ENCODE measurements around the gene LDLRAP1. TPM values are rescaled to one million over a fixed set of nuclear protein-coding genes. Genes with fewer than 3 reads are reported as not detected.

LDLRAP1 gene
- total and polyA plus RNA-seq, 4 donors, result 6.8 to 24.1 (median 9.9) TPM

- Histone ChIP-seq H3K4me1 (ENCODE audit: control insufficient read depth, insufficient read depth, low read length) (peaks cover 80% of the 10 kb centered on the region), H3K27me3 (ENCODE audit: control insufficient read depth, insufficient read depth, low read length) (no peaks in the 10 kb centered on the region), H3K36me3 (ENCODE audit: control insufficient read depth, insufficient read depth, low read length) (peaks cover 20% of the 10 kb centered on the region), H3K4me3 (ENCODE audit: low read depth, low read length) (no peak overlapping the region), H3K9me3 (ENCODE audit: control insufficient read depth, insufficient read depth, low read length) (no peaks in the 10 kb centered on the region), H3K27ac (ENCODE audit: low read depth, low read length) (peak overlapping the region; percentile 79)
- 17% methylated on average over 21 of the region's 21 CpGs for WGBS (ENCODE audit: insufficient coverage)
- DNase-seq (ENCODE audit: low read depth in 4 of 6, low spot score in 6 of 6), result peak in 2 of 6 donors; percentile 69 to 86
Observed at GRCh38 chr1:25566730-25567341, 23.4 kb downstream of the LDLRAP1 start.

- WGBS (ENCODE audit: insufficient coverage), result 70% methylated on average over 6 of the region's 10 CpGs
- Histone ChIP-seq H3K4me3 (ENCODE audit: low read depth, low read length) (no peak overlapping the region), H3K27me3 (ENCODE audit: control insufficient read depth, insufficient read depth, low read length) (no peaks in the 10 kb centered on the region), H3K27ac (ENCODE audit: low read depth, low read length) (peak overlapping the region; percentile 79), H3K4me1 (ENCODE audit: control insufficient read depth, insufficient read depth, low read length) (peaks cover 74% of the 10 kb centered on the region), H3K9me3 (ENCODE audit: control insufficient read depth, insufficient read depth, low read length) (no peaks in the 10 kb centered on the region), H3K36me3 (ENCODE audit: control insufficient read depth, insufficient read depth, low read length) (peaks cover 15% of the 10 kb centered on the region)
- no peak for DNase-seq (ENCODE audit: low read depth in 4 of 6, low spot score in 6 of 6)
Observed at GRCh38 chr1:25567710-25568089, 24.3 kb downstream of the LDLRAP1 start.

- peak overlapping the region; percentile 79 for H3K27ac ChIP-seq (ENCODE audit: low read depth, low read length)
- H3K4me3 ChIP-seq (ENCODE audit: low read depth, low read length), result no peak overlapping the region
- peak in 2 of 6 donors; percentile 15 to 88 for DNase-seq (ENCODE audit: low read depth in 4 of 6, low spot score in 6 of 6)
- peaks cover 11% of the 10 kb centered on the region for H3K36me3 ChIP-seq (ENCODE audit: control insufficient read depth, insufficient read depth, low read length)
- peaks cover 73% of the 10 kb centered on the region for H3K4me1 ChIP-seq (ENCODE audit: control insufficient read depth, insufficient read depth, low read length)
- H3K27me3 ChIP-seq (ENCODE audit: control insufficient read depth, insufficient read depth, low read length), result peaks cover 2% of the 10 kb centered on the region
- WGBS (ENCODE audit: insufficient coverage), result 61% methylated on average over 21 of the region's 21 CpGs
- H3K9me3 ChIP-seq (ENCODE audit: control insufficient read depth, insufficient read depth, low read length), result no peaks in the 10 kb centered on the region
Observed at GRCh38 chr1:25568090-25568833, 24.9 kb downstream of the LDLRAP1 start.

GRCh38 chr1:25568834-25569596, 25.6 kb downstream of the LDLRAP1 start:
- no peak for DNase-seq (ENCODE audit: low read depth in 4 of 6, low spot score in 6 of 6)
- peaks cover 4% of the 10 kb centered on the region for H3K36me3 ChIP-seq (ENCODE audit: control insufficient read depth, insufficient read depth, low read length)
- peaks cover 72% of the 10 kb centered on the region for H3K4me1 ChIP-seq (ENCODE audit: control insufficient read depth, insufficient read depth, low read length)
- H3K27me3 ChIP-seq (ENCODE audit: control insufficient read depth, insufficient read depth, low read length), result peaks cover 2% of the 10 kb centered on the region
- no peaks in the 10 kb centered on the region for H3K9me3 ChIP-seq (ENCODE audit: control insufficient read depth, insufficient read depth, low read length)
- H3K27ac ChIP-seq (ENCODE audit: low read depth, low read length), result peak overlapping the region; percentile 79
- H3K4me3 ChIP-seq (ENCODE audit: low read depth, low read length), result no peak overlapping the region
- 83% methylated on average over 19 of the region's 21 CpGs for WGBS (ENCODE audit: insufficient coverage)

- peak in 2 of 6 donors; percentile 18 to 71 for DNase-seq (ENCODE audit: low read depth in 4 of 6, low spot score in 6 of 6)
- Histone ChIP-seq H3K27ac (ENCODE audit: low read depth, low read length) (peak overlapping the region; percentile 15), H3K4me3 (ENCODE audit: low read depth, low read length) (no peak overlapping the region), H3K27me3 (ENCODE audit: control insufficient read depth, insufficient read depth, low read length) (peaks cover 2% of the 10 kb centered on the region), H3K36me3 (ENCODE audit: control insufficient read depth, insufficient read depth, low read length) (peaks cover 4% of the 10 kb centered on the region), H3K9me3 (ENCODE audit: control insufficient read depth, insufficient read depth, low read length) (no peaks in the 10 kb centered on the region), H3K4me1 (ENCODE audit: control insufficient read depth, insufficient read depth, low read length) (peaks cover 66% of the 10 kb centered on the region)
- WGBS (ENCODE audit: insufficient coverage), result 67% methylated on average over 18 of the region's 18 CpGs
Observed at GRCh38 chr1:25569597-25570396, 26.4 kb downstream of the LDLRAP1 start.

GRCh38 chr1:25570798-25571521, 27.6 kb downstream of the LDLRAP1 start:
- H3K27me3 ChIP-seq (ENCODE audit: control insufficient read depth, insufficient read depth, low read length), result peaks cover 2% of the 10 kb centered on the region
- WGBS (ENCODE audit: insufficient coverage), result 96% methylated on average over 9 of the region's 12 CpGs
- H3K4me1 ChIP-seq (ENCODE audit: control insufficient read depth, insufficient read depth, low read length), result peaks cover 54% of the 10 kb centered on the region
- H3K4me3 ChIP-seq (ENCODE audit: low read depth, low read length), result no peak overlapping the region
- H3K9me3 ChIP-seq (ENCODE audit: control insufficient read depth, insufficient read depth, low read length), result no peaks in the 10 kb centered on the region
- DNase-seq (ENCODE audit: low read depth in 4 of 6, low spot score in 6 of 6), result no peak
- no peak overlapping the region for H3K27ac ChIP-seq (ENCODE audit: low read depth, low read length)
- peaks cover 4% of the 10 kb centered on the region for H3K36me3 ChIP-seq (ENCODE audit: control insufficient read depth, insufficient read depth, low read length)

GRCh38 chr1:25571522-25571970, 28.1 kb downstream of the LDLRAP1 start:
- DNase-seq (ENCODE audit: low read depth in 4 of 6, low spot score in 6 of 6), result no peak
- Histone ChIP-seq H3K36me3 (ENCODE audit: control insufficient read depth, insufficient read depth, low read length) (peaks cover 3% of the 10 kb centered on the region), H3K4me3 (ENCODE audit: low read depth, low read length) (no peak overlapping the region), H3K9me3 (ENCODE audit: control insufficient read depth, insufficient read depth, low read length) (no peaks in the 10 kb centered on the region), H3K27me3 (ENCODE audit: control insufficient read depth, insufficient read depth, low read length) (peaks cover 2% of the 10 kb centered on the region), H3K4me1 (ENCODE audit: control insufficient read depth, insufficient read depth, low read length) (peaks cover 50% of the 10 kb centered on the region), H3K27ac (ENCODE audit: low read depth, low read length) (no peak overlapping the region)
- 88% methylated on average over 6 of the region's 6 CpGs for WGBS (ENCODE audit: insufficient coverage)

- Histone ChIP-seq H3K4me3 (ENCODE audit: low read depth, low read length) (no peak overlapping the region), H3K4me1 (ENCODE audit: control insufficient read depth, insufficient read depth, low read length) (peaks cover 46% of the 10 kb centered on the region), H3K27ac (ENCODE audit: low read depth, low read length) (no peak overlapping the region), H3K9me3 (ENCODE audit: control insufficient read depth, insufficient read depth, low read length) (no peaks in the 10 kb centered on the region), H3K27me3 (ENCODE audit: control insufficient read depth, insufficient read depth, low read length) (peaks cover 2% of the 10 kb centered on the region), H3K36me3 (ENCODE audit: control insufficient read depth, insufficient read depth, low read length) (no peaks in the 10 kb centered on the region)
- DNase-seq (ENCODE audit: low read depth in 4 of 6, low spot score in 6 of 6), result no peak
- WGBS (ENCODE audit: insufficient coverage), result 88% methylated on average over 3 of the region's 5 CpGs
Observed at GRCh38 chr1:25572107-25572506, 28.7 kb downstream of the LDLRAP1 start.
